GM19324 (cell line): Measurements from ENCODE around the gene CAPS2.
"Not testable (repeated sequence)": the region's sequence is repeated elsewhere in the genome, so short reads cannot be mapped to it uniquely, and the experiment has no call there.

Experiments
- ATAC-seq: cut with Tn5 transposase; IDR thresholded peaks from one replicate; pipeline ENCODE4 v1.9.1; 2021; ENCODE audit warnings: mild to moderate bottlenecking, moderate library complexity; ENCODE audit not compliant: unreplicated experiment, low FRiP score

Gene CAPS2

GRCh38 chr12:75329918-75330826 lies at the start of gene CAPS2:
CAPS2 (minus strand) TSS chr12:75330324; CDS start chr12:75326498, 3,826 bp downstream.
- ATAC-seq: peak; percentile 95

GRCh38 chr12:75378354-75378753 lies 48.2 kb upstream of the CAPS2 start:
- no peak for ATAC-seq

GRCh38 chr12:75374971-75375370 lies 44.8 kb upstream of the CAPS2 start:
- ATAC-seq: no peak

- peak; percentile 66 for ATAC-seq
These were observed 36.5 kb upstream of the CAPS2 start for GRCh38 chr12:75366629-75367028.

- no peak for ATAC-seq
These were observed 34.8 kb upstream of the CAPS2 start for GRCh38 chr12:75364919-75365318.

GRCh38 chr12:75361408-75361807 lies 31.3 kb upstream of the CAPS2 start:
- ATAC-seq: no peak

GRCh38 chr12:75360920-75361319 lies 30.8 kb upstream of the CAPS2 start:
- no peak for ATAC-seq

GRCh38 chr12:75354011-75354410 lies 23.9 kb upstream of the CAPS2 start:
- no peak for ATAC-seq

- ATAC-seq: no peak
These were observed 20.3 kb upstream of the CAPS2 start for GRCh38 chr12:75350413-75350812.

- ATAC-seq: no peak
These were observed 19.8 kb upstream of the CAPS2 start for GRCh38 chr12:75349946-75350345.

- not testable (repeated sequence) for ATAC-seq
These were observed 16.1 kb upstream of the CAPS2 start for GRCh38 chr12:75346215-75346614.

- no peak for ATAC-seq
These were observed 15.4 kb upstream of the CAPS2 start for GRCh38 chr12:75345531-75345930.

GRCh38 chr12:75341873-75342272 lies 11.7 kb upstream of the CAPS2 start:
- no peak for ATAC-seq

GRCh38 chr12:75337905-75338304 lies 7.8 kb upstream of the CAPS2 start:
- no peak for ATAC-seq

- peak; percentile 55 for ATAC-seq
These were observed 4.4 kb upstream of the CAPS2 start, which contains the start of gene GLIPR1L1 for GRCh38 chr12:75334384-75335030. GLIPR1L1 (plus strand) TSS chr12:75334670; CDS start chr12:75334729, 59 bp downstream.

GRCh38 chr12:75327642-75328041 lies 2.5 kb downstream of the CAPS2 start:
- ATAC-seq: no peak

- no peak for ATAC-seq
These were observed 6.5 kb downstream of the CAPS2 start for GRCh38 chr12:75323663-75324062.

GRCh38 chr12:75322464-75322863 lies 7.7 kb downstream of the CAPS2 start:
- no peak for ATAC-seq

- ATAC-seq: no peak
These were observed 12.3 kb downstream of the CAPS2 start for GRCh38 chr12:75317784-75318183.

GRCh38 chr12:75315518-75315917 lies 14.6 kb downstream of the CAPS2 start:
- ATAC-seq: no peak

- ATAC-seq: no peak
These were observed 18.8 kb downstream of the CAPS2 start for GRCh38 chr12:75311369-75311768.

- ATAC-seq: no peak
These were observed 21.8 kb downstream of the CAPS2 start for GRCh38 chr12:75308279-75308678.
